ENCODE measurements around the gene PPP2R2C. TPM values are rescaled to one million over a fixed set of nuclear protein-coding genes. Genes with fewer than 3 reads are reported as not detected.

The PPP2R2C gene
- total and polyA plus RNA-seq, 5 donors from 2014 or later, result not detected

GRCh38 chr4:6331468-6331867 is 140.9 kb downstream of the PPP2R2C start:
- H3K4me3 ChIP-seq (ENCODE audit: low read depth, low read length), result no peak overlapping the region
- no peak overlapping the region for H3K27ac ChIP-seq (ENCODE audit: insufficient read depth, low read length, poor library complexity, severe bottlenecking)
- H3K36me3 ChIP-seq (ENCODE audit: control insufficient read depth, insufficient read depth, low read length), result no peaks in the 10 kb centered on the region
- H3K9me3 ChIP-seq (ENCODE audit: control insufficient read depth in 2 of 2, low read length in 2 of 2), result peaks cover 0 to 6% of the 10 kb centered on the region in 2 experiments
- peaks cover 0 to 10% (median 2%) of the 10 kb centered on the region in 4 donors for H3K4me1 Mint-ChIP-seq
- ATAC-seq (ENCODE audit: low read depth in 2 of 2), result no peak
- DNase-seq, result no peak
- H3K27me3 ChIP-seq (ENCODE audit: control insufficient read depth, insufficient read depth, low read length), result no peaks in the 10 kb centered on the region
- H3K27ac Mint-ChIP-seq, result no peak overlapping the region
- peaks cover 3% of the 10 kb centered on the region for H3K4me1 ChIP-seq (ENCODE audit: control insufficient read depth, insufficient read depth, low read length, poor library complexity, severe bottlenecking)
- H3K36me3 Mint-ChIP-seq, result no peaks in the 10 kb centered on the region
- peaks cover 0 to 5% (median 2%) of the 10 kb centered on the region in 7 donors for H3K9me3 Mint-ChIP-seq
- peaks cover 16% of the 10 kb centered on the region for H3K27me3 Mint-ChIP-seq
- no peak overlapping the region for H3K4me3 Mint-ChIP-seq

DNA sequence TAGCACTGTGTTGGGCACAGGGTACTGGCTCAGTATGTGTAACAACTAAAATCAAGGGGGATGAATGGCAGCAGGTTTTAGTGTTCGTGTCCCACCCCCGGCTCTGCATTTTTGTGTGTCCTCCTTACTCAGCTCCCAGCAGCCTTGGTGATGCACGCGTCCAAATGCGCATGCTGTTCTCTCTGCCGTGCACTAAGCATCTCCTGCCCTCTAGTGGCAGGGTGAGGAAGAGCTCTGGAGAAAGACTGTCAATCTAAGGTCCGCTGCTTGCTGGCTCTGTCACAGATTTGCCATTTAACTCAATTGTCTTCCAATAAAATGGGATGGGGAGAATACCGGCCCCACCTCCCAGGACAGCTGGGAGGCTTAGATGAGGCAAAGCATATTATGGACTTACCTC is 141.4 kb downstream of the PPP2R2C start:
- peaks cover 0 to 10% (median 2%) of the 10 kb centered on the region in 4 donors for H3K4me1 Mint-ChIP-seq
- DNase-seq (peak in 2 of 3 donors; percentile 5 to 49), ATAC-seq (ENCODE audit: low read depth in 2 of 2) (no peak)
- H3K4me3 ChIP-seq (ENCODE audit: low read depth, low read length), result no peak overlapping the region
- peaks cover 0 to 5% (median 2%) of the 10 kb centered on the region in 7 donors for H3K9me3 Mint-ChIP-seq
- H3K4me3 Mint-ChIP-seq, result no peak overlapping the region
- peaks cover 18% of the 10 kb centered on the region for H3K27me3 Mint-ChIP-seq
- no peak overlapping the region for H3K27ac ChIP-seq (ENCODE audit: insufficient read depth, low read length, poor library complexity, severe bottlenecking)
- no peaks in the 10 kb centered on the region for H3K36me3 Mint-ChIP-seq
- peaks cover 3% of the 10 kb centered on the region for H3K4me1 ChIP-seq (ENCODE audit: control insufficient read depth, insufficient read depth, low read length, poor library complexity, severe bottlenecking)
- no peaks in the 10 kb centered on the region for H3K27me3 ChIP-seq (ENCODE audit: control insufficient read depth, insufficient read depth, low read length)
- H3K27ac Mint-ChIP-seq, result no peak overlapping the region
- H3K9me3 ChIP-seq (ENCODE audit: control insufficient read depth in 2 of 2, low read length in 2 of 2), result peaks cover 0 to 6% of the 10 kb centered on the region in 2 experiments
- no peaks in the 10 kb centered on the region for H3K36me3 ChIP-seq (ENCODE audit: control insufficient read depth, insufficient read depth, low read length)

DNA sequence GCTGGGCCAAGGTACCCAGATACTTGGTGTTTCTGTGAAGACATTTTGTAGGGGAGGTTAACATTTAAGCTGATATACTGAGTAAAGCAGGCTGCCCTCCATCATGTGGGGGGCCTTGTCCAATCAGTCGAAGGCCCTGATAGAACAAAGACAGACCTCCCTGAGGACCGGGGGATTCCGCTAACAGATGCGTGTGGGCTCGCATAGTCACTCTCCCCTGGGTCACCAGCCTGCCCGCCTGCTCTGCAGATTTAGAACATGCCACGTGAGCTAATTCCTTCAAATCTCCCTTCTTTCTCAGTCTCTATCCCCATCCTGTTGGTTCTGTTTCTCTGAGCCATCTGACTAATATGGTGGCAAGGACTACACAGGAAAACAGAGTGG is 142.0 kb downstream of the PPP2R2C start:
- peaks cover 0 to 10% (median 2%) of the 10 kb centered on the region in 4 donors for H3K4me1 Mint-ChIP-seq
- no peak for ATAC-seq (ENCODE audit: low read depth in 2 of 2)
- Histone ChIP-seq H3K36me3 (ENCODE audit: control insufficient read depth, insufficient read depth, low read length) (no peaks in the 10 kb centered on the region), H3K27me3 (ENCODE audit: control insufficient read depth, insufficient read depth, low read length) (no peaks in the 10 kb centered on the region), H3K27ac (ENCODE audit: insufficient read depth, low read length, poor library complexity, severe bottlenecking) (no peak overlapping the region), H3K4me3 (ENCODE audit: low read depth, low read length) (no peak overlapping the region), H3K4me1 (ENCODE audit: control insufficient read depth, insufficient read depth, low read length, poor library complexity, severe bottlenecking) (peaks cover 3% of the 10 kb centered on the region), H3K9me3 (ENCODE audit: control insufficient read depth in 2 of 2, low read length in 2 of 2) (peaks cover 0 to 6% of the 10 kb centered on the region in 2 experiments)
- H3K27ac Mint-ChIP-seq, result no peak overlapping the region
- H3K36me3 Mint-ChIP-seq, result no peaks in the 10 kb centered on the region
- H3K27me3 Mint-ChIP-seq, result peaks cover 22% of the 10 kb centered on the region
- no peak for DNase-seq
- H3K9me3 Mint-ChIP-seq, result peaks cover 0 to 5% (median 2%) of the 10 kb centered on the region in 7 donors
- no peak overlapping the region for H3K4me3 Mint-ChIP-seq

DNA sequence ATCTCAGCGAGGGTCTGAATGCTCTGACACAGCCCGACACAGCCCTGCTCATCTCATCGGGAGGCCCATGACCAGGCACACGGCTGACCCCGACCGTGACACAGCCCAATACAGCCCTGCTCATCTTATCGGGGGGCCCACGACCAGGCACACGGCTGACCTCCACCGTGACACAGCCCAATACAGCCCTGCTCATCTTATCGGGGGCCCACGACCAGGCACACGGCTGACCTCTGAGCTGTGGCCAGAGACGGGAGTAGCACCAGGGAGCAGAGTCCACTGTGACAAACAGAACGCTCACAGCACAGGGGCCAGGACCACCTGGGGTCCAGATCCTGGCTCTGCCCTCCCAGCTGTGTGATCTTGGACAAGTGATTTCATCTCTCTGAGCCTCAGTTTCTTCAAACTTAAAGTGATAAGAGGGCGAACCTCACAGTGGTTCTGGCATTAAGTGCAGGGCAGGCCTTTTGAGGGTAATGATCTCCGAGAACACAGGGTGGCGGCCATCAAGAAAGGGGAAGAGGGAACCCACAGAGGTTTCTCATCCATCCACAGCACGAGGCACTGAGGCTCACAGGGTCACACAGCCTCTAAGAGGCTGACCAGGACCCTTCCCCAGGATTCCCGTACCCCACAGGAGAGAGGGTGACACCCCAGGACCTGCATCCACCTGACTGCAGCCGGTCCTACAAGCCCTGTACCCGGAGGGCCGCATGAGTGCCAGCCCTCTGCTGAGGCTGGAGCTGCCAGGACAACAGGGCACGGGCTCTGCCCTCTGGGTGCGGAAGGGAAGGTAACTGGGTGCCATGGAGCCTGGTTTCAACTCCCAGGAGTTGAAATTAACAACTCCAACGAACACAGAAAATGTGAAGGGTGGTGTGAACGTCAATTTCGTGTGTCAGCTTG is 142.7 kb downstream of the PPP2R2C start:
- Mint-ChIP-seq H3K36me3 (no peaks in the 10 kb centered on the region), H3K4me3 (no peak overlapping the region), H3K27ac (peak overlapping the region in 1 of 3 donors; percentile 60), H3K27me3 (peaks cover 27% of the 10 kb centered on the region), H3K4me1 (peaks cover 0 to 14% (median under 1%) of the 10 kb centered on the region in 4 donors), H3K9me3 (peaks cover 0 to 5% (median 1%) of the 10 kb centered on the region in 7 donors)
- no peaks in the 10 kb centered on the region for H3K27me3 ChIP-seq (ENCODE audit: control insufficient read depth, insufficient read depth, low read length)
- peaks cover 0 to 6% of the 10 kb centered on the region in 2 experiments for H3K9me3 ChIP-seq (ENCODE audit: control insufficient read depth in 2 of 2, low read length in 2 of 2)
- no peak overlapping the region for H3K27ac ChIP-seq (ENCODE audit: insufficient read depth, low read length, poor library complexity, severe bottlenecking)
- no peaks in the 10 kb centered on the region for H3K36me3 ChIP-seq (ENCODE audit: control insufficient read depth, insufficient read depth, low read length)
- DNase-seq (no peak), ATAC-seq (ENCODE audit: low read depth in 2 of 2) (no peak)
- peaks cover 3% of the 10 kb centered on the region for H3K4me1 ChIP-seq (ENCODE audit: control insufficient read depth, insufficient read depth, low read length, poor library complexity, severe bottlenecking)
- H3K4me3 ChIP-seq (ENCODE audit: low read depth, low read length), result no peak overlapping the region

- DNase-seq (no peak), ATAC-seq (ENCODE audit: low read depth in 2 of 2) (no peak)
- H3K27me3 Mint-ChIP-seq, result peaks cover 36% of the 10 kb centered on the region
- peaks cover 0 to 4% (median 0%) of the 10 kb centered on the region in 7 donors for H3K9me3 Mint-ChIP-seq
- no peak overlapping the region for H3K27ac Mint-ChIP-seq
- Histone ChIP-seq H3K27me3 (ENCODE audit: control insufficient read depth, insufficient read depth, low read length) (no peaks in the 10 kb centered on the region), H3K4me3 (ENCODE audit: low read depth, low read length) (no peak overlapping the region), H3K9me3 (ENCODE audit: control insufficient read depth in 2 of 2, low read length in 2 of 2) (no peaks in the 10 kb centered on the region), H3K36me3 (ENCODE audit: control insufficient read depth, insufficient read depth, low read length) (no peaks in the 10 kb centered on the region), H3K4me1 (ENCODE audit: control insufficient read depth, insufficient read depth, low read length, poor library complexity, severe bottlenecking) (peaks cover 3% of the 10 kb centered on the region), H3K27ac (ENCODE audit: insufficient read depth, low read length, poor library complexity, severe bottlenecking) (no peak overlapping the region)
- no peaks in the 10 kb centered on the region for H3K36me3 Mint-ChIP-seq
- H3K4me3 Mint-ChIP-seq, result no peak overlapping the region
- peaks cover 0 to 18% (median 1%) of the 10 kb centered on the region in 4 donors for H3K4me1 Mint-ChIP-seq
Measured at GRCh38 chr4:6328526-6328925, 143.9 kb downstream of the PPP2R2C start.

GRCh38 chr4:6327220-6327917 is 145.0 kb downstream of the PPP2R2C start:
- DNase-seq (peak; percentile 65 to 75 (median 74)), ATAC-seq (ENCODE audit: low read depth in 2 of 2) (peak; percentile 66 to 71)
- no peaks in the 10 kb centered on the region for H3K9me3 ChIP-seq (ENCODE audit: control insufficient read depth in 2 of 2, low read length in 2 of 2)
- no peak overlapping the region for H3K4me3 Mint-ChIP-seq
- H3K4me3 ChIP-seq (ENCODE audit: low read depth, low read length), result no peak overlapping the region
- peaks cover 0 to 4% (median 0%) of the 10 kb centered on the region in 7 donors for H3K9me3 Mint-ChIP-seq
- H3K36me3 Mint-ChIP-seq, result no peaks in the 10 kb centered on the region
- H3K27me3 Mint-ChIP-seq, result peaks cover 42% of the 10 kb centered on the region
- H3K36me3 ChIP-seq (ENCODE audit: control insufficient read depth, insufficient read depth, low read length), result no peaks in the 10 kb centered on the region
- H3K27ac Mint-ChIP-seq, result no peak overlapping the region
- no peak overlapping the region for H3K27ac ChIP-seq (ENCODE audit: insufficient read depth, low read length, poor library complexity, severe bottlenecking)
- H3K4me1 ChIP-seq (ENCODE audit: control insufficient read depth, insufficient read depth, low read length, poor library complexity, severe bottlenecking), result peaks cover 3% of the 10 kb centered on the region
- H3K27me3 ChIP-seq (ENCODE audit: control insufficient read depth, insufficient read depth, low read length), result no peaks in the 10 kb centered on the region
- peaks cover 0 to 11% (median 2%) of the 10 kb centered on the region in 4 donors for H3K4me1 Mint-ChIP-seq

DNA sequence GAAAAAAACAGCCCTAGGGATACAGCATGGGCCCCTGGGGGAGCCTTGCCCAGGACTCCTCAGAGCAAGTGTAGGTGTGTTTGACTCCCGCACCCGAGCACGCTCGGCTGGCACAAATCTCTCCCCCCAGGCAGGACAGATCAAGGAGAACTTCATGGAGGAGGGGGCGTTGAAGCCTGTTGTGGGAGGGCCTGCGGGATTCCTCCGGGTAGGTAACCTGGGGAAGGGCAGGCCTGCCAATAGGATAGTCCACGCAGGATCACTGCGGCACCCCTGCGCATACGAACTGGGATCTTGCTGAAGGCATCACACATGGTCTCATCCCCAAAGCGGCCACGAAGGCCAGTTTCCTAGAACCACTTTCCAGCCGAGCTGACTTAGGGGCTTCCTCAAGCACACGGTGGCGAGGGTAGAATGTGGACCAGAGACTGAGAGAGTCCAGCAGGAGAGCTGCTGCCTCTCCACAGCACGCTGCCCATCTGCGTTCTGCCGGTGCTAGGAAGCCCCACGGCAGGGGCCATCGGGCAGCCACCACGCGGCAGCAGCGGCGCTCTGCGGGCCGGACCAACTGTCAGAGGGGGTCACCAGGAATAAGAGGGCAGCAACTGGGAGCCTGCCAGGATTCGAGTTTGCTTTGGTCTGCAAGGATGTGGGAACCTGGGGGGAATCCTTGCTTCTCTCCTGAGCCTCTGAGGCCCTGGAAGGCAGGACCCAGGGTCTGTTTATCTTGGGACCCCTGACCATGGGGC is 145.9 kb downstream of the PPP2R2C start:
- no peak overlapping the region for H3K27ac Mint-ChIP-seq
- peaks cover 0 to 4% (median 0%) of the 10 kb centered on the region in 7 donors for H3K9me3 Mint-ChIP-seq
- no peak overlapping the region for H3K4me3 Mint-ChIP-seq

More for the DNA sequence above, 145.9 kb downstream of the PPP2R2C start:
- Mint-ChIP-seq H3K27me3 (peaks cover 47% of the 10 kb centered on the region), H3K36me3 (no peaks in the 10 kb centered on the region), H3K4me1 (peaks cover 0 to 8% (median 2%) of the 10 kb centered on the region in 4 donors)
- H3K4me1 ChIP-seq (ENCODE audit: control insufficient read depth, insufficient read depth, low read length, poor library complexity, severe bottlenecking), result peaks cover 3% of the 10 kb centered on the region
- H3K9me3 ChIP-seq (ENCODE audit: control insufficient read depth in 2 of 2, low read length in 2 of 2), result no peaks in the 10 kb centered on the region
- H3K27ac ChIP-seq (ENCODE audit: insufficient read depth, low read length, poor library complexity, severe bottlenecking), result no peak overlapping the region
- ATAC-seq (ENCODE audit: low read depth in 2 of 2), result no peak
- no peaks in the 10 kb centered on the region for H3K36me3 ChIP-seq (ENCODE audit: control insufficient read depth, insufficient read depth, low read length)
- DNase-seq, result no peak
- H3K27me3 ChIP-seq (ENCODE audit: control insufficient read depth, insufficient read depth, low read length), result peaks cover 2% of the 10 kb centered on the region
- H3K4me3 ChIP-seq (ENCODE audit: low read depth, low read length), result no peak overlapping the region
